Erythroblast (primary cell): ENCODE data around the gene NPTX1.

Source experiments
- GATA1 ChIP-seq: IDR thresholded peaks from 2 replicates; pipeline ENCODE4 v1.6.1; 2011; ENCODE audit warnings: low read depth, mild to moderate bottlenecking, control low read depth, low read length, moderate library complexity
- POLR2A ChIP-seq: IDR thresholded peaks from 2 replicates; pipeline ENCODE4 v1.6.1; 2011; ENCODE audit warnings: mild to moderate bottlenecking, low read length

- no peak for TF ChIP-seq POLR2A
- no peak for TF ChIP-seq GATA1
Measured at GRCh38 chr17:80430446-80431245, 45.8 kb downstream of the NPTX1 start.
